Neural crest cell (in vitro differentiated cells): ENCODE measurements around the gene MAB21L2. TPM values are rescaled to one million over a fixed set of nuclear protein-coding genes. Genes with fewer than 3 reads are reported as not detected.

ENCODE experiments used
- DNase-seq: peaks from one replicate; pipeline ENCODE4 v3.0.0; 2021; ENCODE audit warnings: low read depth, mixed read lengths, low spot score
- H3K27ac Mint-ChIP-seq: one replicate; pipeline ENCODE4 v1.8.0; 2021; ENCODE audit warnings: mild to moderate bottlenecking, mixed read lengths; ENCODE audit not compliant: unreplicated experiment
- H3K27me3 Mint-ChIP-seq: 2 replicates; pipeline ENCODE4 v1.8.0; 2021; ENCODE audit warnings: low read depth, mild to moderate bottlenecking, mixed read lengths
- H3K36me3 Mint-ChIP-seq: 2 replicates; pipeline ENCODE4 v1.8.0; 2021; ENCODE audit warnings: low read depth, mild to moderate bottlenecking, mixed read lengths
- H3K4me1 Mint-ChIP-seq: 2 replicates; pipeline ENCODE4 v1.8.0; 2021; ENCODE audit warnings: mixed read lengths
- H3K4me3 Mint-ChIP-seq: one replicate; pipeline ENCODE4 v1.8.0; 2021; ENCODE audit warnings: mild to moderate bottlenecking, mixed read lengths
- H3K9me3 Mint-ChIP-seq: 2 replicates; pipeline ENCODE4 v1.8.0; 2021; ENCODE audit warnings: mixed read lengths
- CTCF ChIP-seq: fragments of 200-600 bp; sonication (generic); conservative IDR thresholded peaks from 2 replicates; pipeline ENCODE4 v1.5.0; 2021; ENCODE audit warnings: antibody characterized with exemption, mild to moderate bottlenecking
- total RNA-seq: library from RNA; stranded (reverse); gene quantifications from 2 replicates; pipeline ENCODE4 v1.2.1, GENCODE V29; 2021

The MAB21L2 gene
- total RNA-seq, 1 donor from 2014 or later, result 3.5 TPM

- no peak overlapping the region for H3K27ac Mint-ChIP-seq
- DNase-seq, result no peak
- no peak overlapping the region for H3K4me3 Mint-ChIP-seq
- no peaks in the 10 kb centered on the region for H3K9me3 Mint-ChIP-seq
- H3K36me3 Mint-ChIP-seq, result no peaks in the 10 kb centered on the region
- peaks cover 4% of the 10 kb centered on the region for H3K4me1 Mint-ChIP-seq
- H3K27me3 Mint-ChIP-seq, result no peaks in the 10 kb centered on the region
- TF ChIP-seq CTCF, result no peak
Measured at GRCh38 chr4:150598909-150599308, 17.0 kb downstream of the MAB21L2 start.

- H3K9me3 Mint-ChIP-seq, result no peaks in the 10 kb centered on the region
- peaks cover 4% of the 10 kb centered on the region for H3K4me1 Mint-ChIP-seq
- no peak for TF ChIP-seq CTCF
- no peaks in the 10 kb centered on the region for H3K27me3 Mint-ChIP-seq
- H3K36me3 Mint-ChIP-seq, result no peaks in the 10 kb centered on the region
- no peak for DNase-seq
- no peak overlapping the region for H3K4me3 Mint-ChIP-seq
- no peak overlapping the region for H3K27ac Mint-ChIP-seq
Measured at GRCh38 chr4:150599547-150599946, 17.6 kb downstream of the MAB21L2 start.

- no peak overlapping the region for H3K27ac Mint-ChIP-seq
- H3K9me3 Mint-ChIP-seq, result no peaks in the 10 kb centered on the region
- no peak for TF ChIP-seq CTCF
- H3K36me3 Mint-ChIP-seq, result no peaks in the 10 kb centered on the region
- no peak overlapping the region for H3K4me3 Mint-ChIP-seq
- peaks cover 4% of the 10 kb centered on the region for H3K4me1 Mint-ChIP-seq
- DNase-seq, result no peak
- no peaks in the 10 kb centered on the region for H3K27me3 Mint-ChIP-seq
Measured at GRCh38 chr4:150600812-150601445, 19.0 kb downstream of the MAB21L2 start.

GRCh38 chr4:150609131-150609530, 27.2 kb downstream of the MAB21L2 start:
- TF ChIP-seq CTCF, result no peak
- H3K27ac Mint-ChIP-seq, result no peak overlapping the region
- H3K4me3 Mint-ChIP-seq, result no peak overlapping the region
- H3K36me3 Mint-ChIP-seq, result no peaks in the 10 kb centered on the region
- H3K9me3 Mint-ChIP-seq, result no peaks in the 10 kb centered on the region
- no peaks in the 10 kb centered on the region for H3K4me1 Mint-ChIP-seq
- DNase-seq, result no peak
- H3K27me3 Mint-ChIP-seq, result no peaks in the 10 kb centered on the region

GRCh38 chr4:150619042-150619441, 37.1 kb downstream of the MAB21L2 start:
- no peak for TF ChIP-seq CTCF
- Mint-ChIP-seq H3K27me3 (no peaks in the 10 kb centered on the region), H3K9me3 (peaks cover 7% of the 10 kb centered on the region), H3K4me1 (no peaks in the 10 kb centered on the region), H3K27ac (no peak overlapping the region), H3K4me3 (no peak overlapping the region), H3K36me3 (no peaks in the 10 kb centered on the region)
- no peak for DNase-seq
